Thymus (tissue), 11 donors: ENCODE measurements around the gene ITGA6. TPM values are rescaled to one million over a fixed set of nuclear protein-coding genes. Genes with fewer than 3 reads are reported as not detected.
A peak's percentile ranks its signal among the peaks of the same experiment; 100 is the strongest.
"Not testable (repeated sequence)": the region's sequence is repeated elsewhere in the genome, so short reads cannot be mapped to it uniquely, and the experiment has no call there.

Experiments used
- DNase-seq, 9 donors: peaks; one replicate each; pipeline ENCODE4 v3.0.0-alpha.2; 2013; ENCODE audit warnings: low spot score in 9 of 9, low read depth in 6 of 9, missing footprints in 1 of 9
- H3K27ac ChIP-seq, 2 donors: one replicate each; pipeline ENCODE4 v1.5.1; 2013; ENCODE audit warnings: control low read depth in 1 of 2, low read depth in 1 of 2, low read length in 1 of 2, mild to moderate bottlenecking in 1 of 2, moderate library complexity in 1 of 2
- H3K27me3 ChIP-seq, 2 donors: one replicate each; pipeline ENCODE4 v1.5.1; 2013; ENCODE audit warnings: low read length in 1 of 2; ENCODE audit not compliant: control insufficient read depth in 2 of 2, insufficient read depth in 1 of 2
- H3K36me3 ChIP-seq, 2 donors: one replicate each; pipeline ENCODE4 v1.5.1; 2013; ENCODE audit warnings: low read length in 1 of 2, mild to moderate bottlenecking in 1 of 2, moderate library complexity in 1 of 2; ENCODE audit not compliant: control insufficient read depth in 2 of 2, insufficient read depth in 2 of 2
- H3K4me1 ChIP-seq, 2 donors: one replicate each; pipeline ENCODE4 v1.5.1; 2013; ENCODE audit warnings: low read length in 2 of 2; ENCODE audit not compliant: control insufficient read depth in 2 of 2, insufficient read depth in 2 of 2
- H3K4me3 ChIP-seq, 2 donors: one replicate each; pipeline ENCODE4 v1.5.1; 2013; ENCODE audit warnings: low read length in 2 of 2, control low read depth in 1 of 2, mild to moderate bottlenecking in 1 of 2
- H3K9me3 ChIP-seq, 2 donors: one replicate each; pipeline ENCODE4 v1.5.1; 2013; ENCODE audit warnings: low read length in 1 of 2, mild to moderate bottlenecking in 1 of 2; ENCODE audit not compliant: control insufficient read depth in 2 of 2, insufficient read depth in 1 of 2
- WGBS: extraction: QIAGEN DNeasy Blood & Tissue Kit; methylation state at CpG from one replicate; pipeline ENCODE4 v1.1.7; 2013; 5-methylcytosine and 5-hydroxymethylcytosine counted together
- polyA plus RNA-seq: library from polyadenylated mRNA; stranded (reverse); fragments of 200-250 nt; gene quantifications from one replicate; pipeline ENCODE4 v1.2.3, GENCODE V29; 2013
- total RNA-seq: library from RNA; stranded (reverse); fragments of 120-200 nt; gene quantifications from one replicate; pipeline ENCODE4 v1.2.4, GENCODE V29; 2013
- donor health status: healthy.

The ITGA6 gene
- total and polyA plus RNA-seq, 2 donors, result 27.3 to 38.2 TPM

GRCh38 chr2:172533687-172534086, 106.3 kb downstream of the ITGA6 start:
- Histone ChIP-seq H3K4me3 (no peak overlapping the region), H3K36me3 (no peaks in the 10 kb centered on the region), H3K4me1 (no peaks in the 10 kb centered on the region), H3K27me3 (no peaks in the 10 kb centered on the region), H3K9me3 (peaks cover 8 to 35% of the 10 kb centered on the region in 2 donors), H3K27ac (no peak overlapping the region)
- WGBS, result 98% methylated on average over 1 of the region's 1 CpG
- no peak for DNase-seq

- Histone ChIP-seq H3K4me1 (no peaks in the 10 kb centered on the region), H3K9me3 (peaks cover 8 to 43% of the 10 kb centered on the region in 2 donors), H3K36me3 (no peaks in the 10 kb centered on the region), H3K27me3 (no peaks in the 10 kb centered on the region), H3K27ac (no peak overlapping the region), H3K4me3 (no peak overlapping the region)
- DNase-seq, result no peak
- WGBS, result over 99% methylated on average over 3 of the region's 3 CpGs
These were observed 107.7 kb downstream of the ITGA6 start for GRCh38 chr2:172535119-172535518.

GRCh38 chr2:172537851-172538250, 110.5 kb downstream of the ITGA6 start:
- H3K27ac ChIP-seq, H3K4me1 ChIP-seq, H3K27me3 ChIP-seq, H3K36me3 ChIP-seq, DNase-seq, H3K4me3 ChIP-seq: not testable (repeated sequence)
- 95% methylated on average over 29 of the region's 37 CpGs for WGBS
- H3K9me3 ChIP-seq, result peaks cover 8 to 56% of the 10 kb centered on the region in 2 donors

DNA sequence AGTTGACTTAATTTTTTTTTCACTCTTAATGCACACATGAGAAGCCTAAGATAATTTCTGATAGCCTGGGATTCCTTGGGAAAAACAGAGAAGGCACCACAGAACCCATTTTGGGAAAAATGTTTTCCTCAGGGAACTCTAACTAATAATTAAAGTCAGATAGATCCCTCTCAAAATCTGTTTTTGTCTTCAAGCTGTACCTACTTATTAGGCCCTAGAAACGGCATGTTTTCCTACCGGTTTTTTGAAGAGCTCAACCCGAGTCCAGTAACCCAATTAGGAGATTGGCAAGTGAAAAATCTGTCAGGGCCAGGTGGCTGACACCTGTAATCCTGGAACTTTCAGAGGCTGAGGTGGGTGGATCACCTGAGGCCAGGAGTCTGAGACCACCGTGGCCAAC, 112.4 kb downstream of the ITGA6 start:
- H3K4me1 ChIP-seq, result no peaks in the 10 kb centered on the region
- H3K9me3 ChIP-seq, result peaks cover 1 to 53% of the 10 kb centered on the region in 2 donors
- WGBS, result 96% methylated on average over 4 of the region's 4 CpGs
- no peaks in the 10 kb centered on the region for H3K27me3 ChIP-seq
- H3K4me3 ChIP-seq, result no peak overlapping the region
- no peaks in the 10 kb centered on the region for H3K36me3 ChIP-seq
- no peak for DNase-seq
- no peak overlapping the region for H3K27ac ChIP-seq

- H3K36me3 ChIP-seq, result no peaks in the 10 kb centered on the region
- peaks cover 1 to 47% of the 10 kb centered on the region in 2 donors for H3K9me3 ChIP-seq
- H3K4me1 ChIP-seq, result no peaks in the 10 kb centered on the region
- H3K27me3 ChIP-seq, result no peaks in the 10 kb centered on the region
- no peak for DNase-seq
- H3K4me3 ChIP-seq, result no peak overlapping the region
- no peak overlapping the region for H3K27ac ChIP-seq
These were observed 113.0 kb downstream of the ITGA6 start for GRCh38 chr2:172540421-172540820.

- Histone ChIP-seq H3K27me3 (peaks cover 0 to 3% of the 10 kb centered on the region in 2 donors), H3K36me3 (no peaks in the 10 kb centered on the region), H3K9me3 (peaks cover 0 to 51% of the 10 kb centered on the region in 2 donors), H3K4me3 (no peak overlapping the region), H3K4me1 (no peaks in the 10 kb centered on the region), H3K27ac (no peak overlapping the region)
- DNase-seq, result no peak
- WGBS, result 98% methylated on average over 2 of the region's 2 CpGs
These were observed 118.2 kb downstream of the ITGA6 start for GRCh38 chr2:172545408-172546075.

GRCh38 chr2:172549131-172549530, 121.7 kb downstream of the ITGA6 start:
- DNase-seq, result no peak
- 100% methylated on average over 1 of the region's 1 CpG for WGBS
- H3K36me3 ChIP-seq, result no peaks in the 10 kb centered on the region
- no peak overlapping the region for H3K4me3 ChIP-seq
- H3K4me1 ChIP-seq, result no peaks in the 10 kb centered on the region
- peaks cover 0 to 8% of the 10 kb centered on the region in 2 donors for H3K27me3 ChIP-seq
- peaks cover 0 to 31% of the 10 kb centered on the region in 2 donors for H3K9me3 ChIP-seq
- no peak overlapping the region for H3K27ac ChIP-seq

DNA sequence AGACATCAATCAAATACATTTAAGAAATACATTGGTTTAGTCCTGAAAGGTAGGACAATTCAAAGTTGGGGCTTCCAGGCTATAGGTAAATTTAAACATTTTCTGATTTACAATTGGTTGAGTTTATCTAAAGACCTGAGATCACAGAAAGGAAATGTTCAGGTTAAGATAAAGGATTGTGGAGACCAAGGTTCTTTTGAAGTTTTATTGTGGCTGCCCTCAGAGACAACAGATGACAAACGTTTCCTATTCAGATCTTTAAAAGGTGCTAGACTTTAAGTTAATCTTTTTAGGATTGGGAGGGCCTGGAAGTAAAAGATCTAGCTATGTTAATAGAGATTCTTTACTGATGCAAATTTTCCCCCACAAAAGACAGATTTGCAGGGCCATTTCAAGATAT, 122.4 kb downstream of the ITGA6 start:
- DNase-seq, result peak in 2 of 9 donors; percentile 26 to 70
- WGBS, result 1% methylated on average over 1 of the region's 1 CpG
- not testable (repeated sequence) for H3K4me1 ChIP-seq

GRCh38 chr2:172550419-172550818, 123.0 kb downstream of the ITGA6 start:
- H3K9me3 ChIP-seq, result peaks cover 0 to 27% of the 10 kb centered on the region in 2 donors
- H3K27ac ChIP-seq, result no peak overlapping the region
- H3K27me3 ChIP-seq, result peaks cover 0 to 11% of the 10 kb centered on the region in 2 donors
- H3K4me3 ChIP-seq, result no peak overlapping the region
- no peak for DNase-seq
- no peaks in the 10 kb centered on the region for H3K36me3 ChIP-seq
- peaks cover 0 to 4% of the 10 kb centered on the region in 2 donors for H3K4me1 ChIP-seq

More for the DNA sequence above, 122.4 kb downstream of the ITGA6 start:
- not testable (repeated sequence) for H3K36me3 ChIP-seq, H3K4me3 ChIP-seq, H3K27ac ChIP-seq, H3K27me3 ChIP-seq
- H3K9me3 ChIP-seq, result peaks cover 0 to 27% of the 10 kb centered on the region in 2 donors
